RWPE2 (cell line): ENCODE data around the gene RAB3IL1.

Experiments
- ATAC-seq: fragments of 200-7000 bp; cut with Tn5 transposase; 3 replicates; pipeline ENCODE4 v1.9.1; 2021; ENCODE audit warnings: low read depth
- DNase-seq: peaks from one replicate; pipeline ENCODE4 v3.0.0-alpha.2; 2020; ENCODE audit warnings: low spot score
- H3K27ac ChIP-seq: fragments of 450-650 bp; 2 replicates; pipeline ENCODE4 v1.5.1; 2017; ENCODE audit warnings: mild to moderate bottlenecking; ENCODE audit not compliant: poor library complexity, severe bottlenecking
- H3K27me3 ChIP-seq: fragments of 250-450 bp; sonication (Bioruptor Pico); 2 replicates; pipeline ENCODE4 v1.5.1; 2021; ENCODE audit warnings: mild to moderate bottlenecking, moderate library complexity; ENCODE audit not compliant: insufficient read depth, poor library complexity, severe bottlenecking
- H3K36me3 ChIP-seq: fragments of 250-450 bp; sonication (Bioruptor Pico); 2 replicates; pipeline ENCODE4 v1.5.1; 2020; ENCODE audit warnings: low read depth, mild to moderate bottlenecking, moderate library complexity
- H3K4me1 ChIP-seq: fragments of 250-450 bp; sonication (Bioruptor Pico); 2 replicates; pipeline ENCODE4 v1.5.1; 2021; ENCODE audit warnings: mild to moderate bottlenecking, moderate library complexity; ENCODE audit not compliant: insufficient read depth, poor library complexity, severe bottlenecking
- H3K4me3 ChIP-seq: fragments of 250-450 bp; sonication (Bioruptor Pico); 2 replicates; pipeline ENCODE4 v1.5.1; 2021; ENCODE audit warnings: mild to moderate bottlenecking, moderate library complexity; ENCODE audit not compliant: severe bottlenecking
- H3K9me3 ChIP-seq: fragments of 250-450 bp; sonication (Bioruptor Pico); 2 replicates; pipeline ENCODE4 v1.5.1; 2021; ENCODE audit warnings: mild to moderate bottlenecking, moderate library complexity; ENCODE audit not compliant: severe bottlenecking
- TF ChIP-seq, protein P1 (sequence below): fragments of 450-650 bp; IDR thresholded peaks from one replicate; pipeline ENCODE4 v1.5.1; 2017; ENCODE audit warnings: mild to moderate bottlenecking, moderate library complexity; ENCODE audit not compliant: poor library complexity, severe bottlenecking

Gene RAB3IL1

GRCh38 chr11:61870541-61871031 lies 46.8 kb downstream of the RAB3IL1 start:
- H3K4me3 ChIP-seq, result no peak overlapping the region
- no peak; the same call in 2 of the 3 replicates for ATAC-seq

GRCh38 chr11:61869708-61870451 lies 47.5 kb downstream of the RAB3IL1 start:
- H3K27ac ChIP-seq, result no peak overlapping the region
- no peaks in the 10 kb centered on the region for H3K4me1 ChIP-seq
- H3K36me3 ChIP-seq, result peaks cover 18% of the 10 kb centered on the region
- no peak overlapping the region for H3K4me3 ChIP-seq
- no peak for DNase-seq
- no peak for ATAC-seq
- no peaks in the 10 kb centered on the region for H3K27me3 ChIP-seq
- TF ChIP-seq, protein P1, sequence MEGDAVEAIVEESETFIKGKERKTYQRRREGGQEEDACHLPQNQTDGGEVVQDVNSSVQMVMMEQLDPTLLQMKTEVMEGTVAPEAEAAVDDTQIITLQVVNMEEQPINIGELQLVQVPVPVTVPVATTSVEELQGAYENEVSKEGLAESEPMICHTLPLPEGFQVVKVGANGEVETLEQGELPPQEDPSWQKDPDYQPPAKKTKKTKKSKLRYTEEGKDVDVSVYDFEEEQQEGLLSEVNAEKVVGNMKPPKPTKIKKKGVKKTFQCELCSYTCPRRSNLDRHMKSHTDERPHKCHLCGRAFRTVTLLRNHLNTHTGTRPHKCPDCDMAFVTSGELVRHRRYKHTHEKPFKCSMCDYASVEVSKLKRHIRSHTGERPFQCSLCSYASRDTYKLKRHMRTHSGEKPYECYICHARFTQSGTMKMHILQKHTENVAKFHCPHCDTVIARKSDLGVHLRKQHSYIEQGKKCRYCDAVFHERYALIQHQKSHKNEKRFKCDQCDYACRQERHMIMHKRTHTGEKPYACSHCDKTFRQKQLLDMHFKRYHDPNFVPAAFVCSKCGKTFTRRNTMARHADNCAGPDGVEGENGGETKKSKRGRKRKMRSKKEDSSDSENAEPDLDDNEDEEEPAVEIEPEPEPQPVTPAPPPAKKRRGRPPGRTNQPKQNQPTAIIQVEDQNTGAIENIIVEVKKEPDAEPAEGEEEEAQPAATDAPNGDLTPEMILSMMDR, result no peak
- no peaks in the 10 kb centered on the region for H3K9me3 ChIP-seq

More at GRCh38 chr11:61870541-61871031, 46.8 kb downstream of the RAB3IL1 start:
- Histone ChIP-seq H3K9me3 (no peaks in the 10 kb centered on the region), H3K36me3 (peaks cover 12% of the 10 kb centered on the region; the same call in 1 of the 2 replicates), H3K4me1 (no peaks in the 10 kb centered on the region), H3K27me3 (no peaks in the 10 kb centered on the region), H3K27ac (no peak overlapping the region)
- DNase-seq, result no peak
- TF ChIP-seq, protein P1, result no peak

GRCh38 chr11:61869429-61869707 lies 48.0 kb downstream of the RAB3IL1 start:
- no peaks in the 10 kb centered on the region for H3K9me3 ChIP-seq
- ATAC-seq (no peak), DNase-seq (no peak)
- no peak overlapping the region for H3K27ac ChIP-seq
- TF ChIP-seq, protein P1, result no peak
- no peaks in the 10 kb centered on the region for H3K27me3 ChIP-seq
- no peak overlapping the region for H3K4me3 ChIP-seq
- H3K4me1 ChIP-seq, result no peaks in the 10 kb centered on the region
- H3K36me3 ChIP-seq, result peaks cover 23% of the 10 kb centered on the region

DNA sequence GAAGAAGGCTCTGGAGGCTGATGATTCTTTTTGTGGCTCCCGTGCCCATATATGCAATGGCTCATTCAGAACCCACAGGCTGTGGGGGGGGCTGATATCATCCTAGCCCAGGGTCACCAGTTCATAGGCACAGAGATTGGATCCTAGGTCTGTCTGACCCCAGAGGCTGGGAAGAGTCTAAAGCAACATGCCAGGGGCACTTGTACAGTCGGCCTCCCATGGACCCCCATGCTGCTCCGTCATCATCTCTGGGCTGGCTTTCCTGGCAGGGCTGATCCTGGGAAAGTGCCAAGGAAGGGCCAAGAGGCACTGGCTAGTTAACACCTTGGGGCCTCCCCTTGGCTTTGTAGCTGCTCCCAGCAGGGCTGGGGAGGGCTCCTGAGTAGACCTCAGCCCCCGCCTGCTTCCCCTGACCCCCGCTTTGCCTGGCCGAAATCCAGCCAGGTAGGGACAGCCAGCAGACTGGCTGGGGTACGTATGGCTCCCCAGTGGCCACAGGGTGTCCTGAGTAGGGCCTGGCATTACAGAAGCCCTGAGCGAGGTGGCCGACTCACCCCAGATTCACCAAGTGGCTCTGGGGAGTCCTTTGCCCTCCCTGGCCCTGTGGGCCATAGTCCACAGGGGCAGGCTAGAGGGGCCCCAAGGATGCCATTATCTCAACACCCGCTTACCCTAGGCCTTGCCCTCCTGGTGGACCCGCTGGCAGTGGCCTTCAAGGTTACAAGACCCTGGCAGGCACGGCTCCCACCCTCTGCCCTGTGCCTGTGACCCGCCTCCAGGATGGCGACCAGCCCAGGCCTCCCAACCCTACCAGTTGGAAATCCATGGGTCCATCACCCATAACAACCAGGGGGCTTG lies 48.6 kb downstream of the RAB3IL1 start:
- H3K27ac ChIP-seq, result no peak overlapping the region

More for the DNA sequence above, 48.6 kb downstream of the RAB3IL1 start:
- Histone ChIP-seq H3K36me3 (peaks cover 29% of the 10 kb centered on the region), H3K4me3 (no peak overlapping the region), H3K27me3 (no peaks in the 10 kb centered on the region), H3K4me1 (no peaks in the 10 kb centered on the region), H3K9me3 (no peaks in the 10 kb centered on the region)
- ATAC-seq (peak; percentile 2; the same call in 1 of the 3 replicates), DNase-seq (no peak)
- TF ChIP-seq, protein P1, result no peak
